Caco-2 (cell line): Measurements from ENCODE around the gene DYNC1LI1. TPM values are rescaled to one million over a fixed set of nuclear protein-coding genes. Genes with fewer than 3 reads are reported as not detected.

ENCODE experiments used
- BruUV-seq: library from RNA; stranded (reverse); fragments of 400-500 nt; replicated peaks from 2 replicates; lab custom pipeline; 2021; lab: Mats Ljungman, UMichigan
- CTCF ChIA-PET: fragments of 300-600 bp; sonication (Branson Sonifier 250); formaldehyde crosslinking; loops from one replicate; lab custom pipeline; 2022; ENCODE audit warnings: antibody characterized with exemption; lab: Charles Lee
- POLR2A ChIA-PET: fragments of 300-600 bp; sonication (Branson Sonifier 250); formaldehyde crosslinking; loops from one replicate; lab custom pipeline; 2022; ENCODE audit warnings: antibody characterized with exemption; lab: Charles Lee
- DNase-seq, 2 experiments: peaks; one replicate each; pipeline versions ENCODE4 v3.0.0 to v3.0.0-alpha.2; 2020 to 2022
- H3K27me3 ChIP-seq: replicated peaks from 2 replicates; pipeline ENCODE4 v1.6.0; 2011; ENCODE audit warnings: low read length; ENCODE audit not compliant: control insufficient read depth, insufficient read depth
- H3K36me3 ChIP-seq: 2 replicates; pipeline ENCODE4 v1.5.1; 2011; ENCODE audit warnings: low read length; ENCODE audit not compliant: control insufficient read depth, insufficient read depth
- H3K4me1 ChIP-seq: fragments of 250-450 bp; sonication (Bioruptor Pico); 2 replicates; pipeline ENCODE4 v1.5.1; 2020; ENCODE audit warnings: mild to moderate bottlenecking
- H3K4me3 ChIP-seq: 2 replicates; pipeline ENCODE4 v1.5.1; 2011; ENCODE audit warnings: low read depth, mild to moderate bottlenecking, control low read depth, low read length
- H3K9me3 ChIP-seq: fragments of 250-450 bp; sonication (Bioruptor Pico); 2 replicates; pipeline ENCODE4 v1.5.1; 2020; ENCODE audit warnings: mild to moderate bottlenecking, moderate library complexity
- H3K27ac Mint-ChIP-seq: one replicate; pipeline ENCODE4 v1.8.0; 2022; ENCODE audit warnings: mixed read lengths; ENCODE audit not compliant: unreplicated experiment
- H3K27me3 Mint-ChIP-seq: one replicate; pipeline ENCODE4 v1.8.0; 2022; ENCODE audit warnings: mixed read lengths; ENCODE audit not compliant: insufficient read depth, unreplicated experiment
- H3K36me3 Mint-ChIP-seq: one replicate; pipeline ENCODE4 v1.8.0; 2022; ENCODE audit warnings: mild to moderate bottlenecking, mixed read lengths; ENCODE audit not compliant: insufficient read depth, unreplicated experiment
- H3K4me1 Mint-ChIP-seq: one replicate; pipeline ENCODE4 v1.8.0; 2022; ENCODE audit warnings: low read depth, mixed read lengths; ENCODE audit not compliant: unreplicated experiment
- H3K4me3 Mint-ChIP-seq: one replicate; pipeline ENCODE4 v1.8.0; 2022; ENCODE audit warnings: mild to moderate bottlenecking, moderate library complexity, mixed read lengths; ENCODE audit not compliant: unreplicated experiment
- H3K9me3 Mint-ChIP-seq: one replicate; pipeline ENCODE4 v1.8.0; 2022; ENCODE audit warnings: mixed read lengths; ENCODE audit not compliant: unreplicated experiment
- CTCF ChIP-seq, 2 experiments: fragments of 200-600 bp in 1 of 2; IDR thresholded peaks; 1 replicate in 1 of 2; 2 replicates in 1 of 2; pipeline versions ENCODE4 v1.5.1 to v1.8.0; 2011 to 2022; ENCODE audit warnings: antibody characterized with exemption in 1 of 2, control low read depth in 1 of 2, inconsistent platforms in 1 of 2, low read depth in 1 of 2, low read length in 1 of 2, mild to moderate bottlenecking in 1 of 2, moderate library complexity in 1 of 2; ENCODE audit not compliant: insufficient read depth in 1 of 2, severe bottlenecking in 1 of 2, unreplicated experiment in 1 of 2
- intact Hi-C: fragments of 100-400 bp; cut with micrococcal nuclease; formaldehyde crosslinking; loops from one replicate; pipeline ENCODE4 v1.10.0; 2022; ENCODE audit not compliant: unreplicated experiment
- total RNA-seq: library from RNA; stranded (reverse); gene quantifications from 2 replicates; pipeline ENCODE4 v1.2.3, GENCODE V29; 2022

The DYNC1LI1 gene
- total RNA-seq, 1 experiment from 2014 or later = 35.4 TPM

GRCh38 chr3:32484436-32484835 is 86.2 kb downstream of the DYNC1LI1 start:
- H3K27ac Mint-ChIP-seq = no peak overlapping the region
- ChIA-PET CTCF (no interaction called here), POLR2A (interaction anchor here (0.7 kb wide), 1 partner anchor 138 kb away, joined by 3 read pairs; no protein-coding TSS in a partner anchor)
- Histone ChIP-seq H3K4me3 (no peak overlapping the region), H3K36me3 (no peaks in the 10 kb centered on the region), H3K9me3 (no peaks in the 10 kb centered on the region), H3K27me3 (no peaks in the 10 kb centered on the region), H3K4me1 (no peaks in the 10 kb centered on the region)
- DNase-seq = no peak
- TF ChIP-seq CTCF (IDR thresholded peaks at IDR 0.05; ENCODE audit: insufficient read depth in 1 of 2, low read depth in 1 of 2, low read length in 1 of 2, severe bottlenecking in 1 of 2, unreplicated experiment in 1 of 2) = no peak
- H3K36me3 Mint-ChIP-seq = peaks cover 23% of the 10 kb centered on the region
- intact Hi-C loops = no loop called here
- peaks cover 9% of the 10 kb centered on the region for H3K4me1 Mint-ChIP-seq
- no peak overlapping the region for H3K4me3 Mint-ChIP-seq
- no TSS peak for BruUV-seq
- no peaks in the 10 kb centered on the region for H3K27me3 Mint-ChIP-seq
- no peaks in the 10 kb centered on the region for H3K9me3 Mint-ChIP-seq

DNA sequence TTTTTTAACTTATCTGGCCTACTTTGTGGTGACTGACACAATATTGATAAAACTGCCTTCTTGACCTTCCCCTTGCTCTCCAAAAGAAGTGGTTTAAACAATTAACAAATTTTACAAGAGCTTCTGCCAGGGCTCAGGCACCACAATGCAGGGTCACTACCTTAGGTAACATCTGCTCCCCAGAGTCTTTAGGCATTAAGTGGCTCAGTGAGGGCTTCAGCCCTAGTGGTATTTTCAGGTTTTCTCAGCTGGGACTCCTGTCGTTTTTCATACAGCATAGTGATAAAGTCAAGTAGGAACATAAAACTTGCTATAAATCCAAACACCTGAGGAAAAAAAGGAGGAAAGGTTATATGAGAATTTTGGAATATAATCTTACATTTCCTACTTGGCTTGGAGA is 86.9 kb downstream of the DYNC1LI1 start:
- Histone ChIP-seq H3K27me3 (no peaks in the 10 kb centered on the region), H3K9me3 (no peaks in the 10 kb centered on the region), H3K4me1 (no peaks in the 10 kb centered on the region), H3K36me3 (no peaks in the 10 kb centered on the region), H3K4me3 (no peak overlapping the region)
- TF ChIP-seq CTCF (IDR thresholded peaks at IDR 0.05; ENCODE audit: insufficient read depth in 1 of 2, low read depth in 1 of 2, low read length in 1 of 2, severe bottlenecking in 1 of 2, unreplicated experiment in 1 of 2) = no peak
- CTCF ChIA-PET = no interaction called here
- peaks cover 9% of the 10 kb centered on the region for H3K4me1 Mint-ChIP-seq
- POLR2A ChIA-PET = no interaction called here
- no TSS peak for BruUV-seq
- DNase-seq = no peak
- H3K36me3 Mint-ChIP-seq = peaks cover 23% of the 10 kb centered on the region
- no peaks in the 10 kb centered on the region for H3K9me3 Mint-ChIP-seq
- H3K27ac Mint-ChIP-seq = no peak overlapping the region
- intact Hi-C loops = no loop called here
- H3K27me3 Mint-ChIP-seq = no peaks in the 10 kb centered on the region
- H3K4me3 Mint-ChIP-seq = no peak overlapping the region

- no peak overlapping the region for H3K4me3 Mint-ChIP-seq
- Histone ChIP-seq H3K4me1 (no peaks in the 10 kb centered on the region), H3K27me3 (no peaks in the 10 kb centered on the region), H3K9me3 (no peaks in the 10 kb centered on the region), H3K4me3 (no peak overlapping the region), H3K36me3 (no peaks in the 10 kb centered on the region)
- no peak for DNase-seq
- no peak for TF ChIP-seq CTCF (IDR thresholded peaks at IDR 0.05; ENCODE audit: insufficient read depth in 1 of 2, low read depth in 1 of 2, low read length in 1 of 2, severe bottlenecking in 1 of 2, unreplicated experiment in 1 of 2)
- H3K9me3 Mint-ChIP-seq = no peaks in the 10 kb centered on the region
- intact Hi-C loops = no loop called here
- peaks cover 9% of the 10 kb centered on the region for H3K4me1 Mint-ChIP-seq
- no peak overlapping the region for H3K27ac Mint-ChIP-seq
- H3K36me3 Mint-ChIP-seq = peaks cover 23% of the 10 kb centered on the region
- ChIA-PET CTCF (no interaction called here), POLR2A (no interaction called here)
- no TSS peak for BruUV-seq
- H3K27me3 Mint-ChIP-seq = no peaks in the 10 kb centered on the region
These were observed 88.0 kb downstream of the DYNC1LI1 start for GRCh38 chr3:32482693-32483092.
